Left kidney (tissue), 2 donors: ENCODE data around the gene DDT. TPM values are rescaled to one million over a fixed set of nuclear protein-coding genes. Genes with fewer than 3 reads are reported as not detected.
"Not testable (repeated sequence)": the region's sequence is repeated elsewhere in the genome, so short reads cannot be mapped to it uniquely, and the experiment has no call there.

Source experiments
- DNase-seq: peaks from one replicate; pipeline ENCODE4 v3.0.0-alpha.2; 2013
- polyA plus RNA-seq: library from polyadenylated mRNA; unstranded; fragments of 120-200 nt; gene quantifications from one replicate; pipeline ENCODE4 v1.2.1, GENCODE V29; 2013; ENCODE audit not compliant: insufficient read length

DDT gene
- polyA plus RNA-seq, 1 donor: 66.8 TPM

DNA sequence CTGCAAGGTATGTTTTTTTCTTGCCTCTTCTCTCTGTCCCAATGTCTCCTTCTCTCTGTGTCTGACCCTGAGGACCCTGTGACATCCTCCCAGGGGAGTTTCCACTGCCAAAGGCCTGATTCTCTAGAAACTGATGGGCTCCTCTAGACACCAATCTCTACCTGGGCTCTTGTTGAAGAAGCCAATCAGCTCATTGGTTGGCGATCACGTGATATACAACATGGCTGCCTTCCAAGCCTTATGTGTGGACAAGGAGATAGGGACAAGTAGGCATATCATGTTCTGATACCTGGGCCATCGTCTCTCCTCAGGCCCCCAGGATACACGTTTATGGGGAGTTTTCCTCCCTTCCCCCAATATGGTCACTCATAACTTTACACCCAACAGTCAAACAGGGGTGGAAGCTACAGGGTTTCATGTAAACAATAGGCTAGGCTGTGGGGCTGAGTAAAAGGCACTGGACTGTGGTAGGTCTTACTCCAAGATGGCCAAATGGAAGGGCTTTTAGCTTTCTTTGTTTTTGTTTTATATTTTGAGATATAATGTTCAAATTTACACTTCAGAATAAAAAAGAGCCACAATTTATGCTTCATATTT lies 19.4 kb upstream of the DDT start:
- not testable (repeated sequence) for DNase-seq

DNA sequence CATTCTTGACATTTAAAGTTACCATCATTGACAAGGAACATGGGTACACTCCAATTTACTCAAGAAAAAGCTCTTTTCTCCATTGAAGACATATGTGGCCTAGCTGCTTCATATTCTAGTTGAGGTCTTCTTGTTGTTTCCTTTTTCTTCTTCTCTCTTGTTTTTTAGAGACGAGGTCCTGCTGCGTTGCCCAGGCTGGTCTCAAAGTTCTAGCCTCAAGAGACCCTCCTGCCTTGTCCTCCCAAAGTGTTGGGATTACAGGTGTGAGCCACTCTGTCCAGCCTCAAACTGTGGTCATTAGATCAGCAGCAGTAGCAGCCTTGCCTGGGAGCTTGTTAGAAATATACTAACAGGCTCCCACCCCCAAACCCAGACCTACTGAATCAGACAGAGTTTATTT lies 18.8 kb upstream of the DDT start:
- not testable (repeated sequence) for DNase-seq

DNA sequence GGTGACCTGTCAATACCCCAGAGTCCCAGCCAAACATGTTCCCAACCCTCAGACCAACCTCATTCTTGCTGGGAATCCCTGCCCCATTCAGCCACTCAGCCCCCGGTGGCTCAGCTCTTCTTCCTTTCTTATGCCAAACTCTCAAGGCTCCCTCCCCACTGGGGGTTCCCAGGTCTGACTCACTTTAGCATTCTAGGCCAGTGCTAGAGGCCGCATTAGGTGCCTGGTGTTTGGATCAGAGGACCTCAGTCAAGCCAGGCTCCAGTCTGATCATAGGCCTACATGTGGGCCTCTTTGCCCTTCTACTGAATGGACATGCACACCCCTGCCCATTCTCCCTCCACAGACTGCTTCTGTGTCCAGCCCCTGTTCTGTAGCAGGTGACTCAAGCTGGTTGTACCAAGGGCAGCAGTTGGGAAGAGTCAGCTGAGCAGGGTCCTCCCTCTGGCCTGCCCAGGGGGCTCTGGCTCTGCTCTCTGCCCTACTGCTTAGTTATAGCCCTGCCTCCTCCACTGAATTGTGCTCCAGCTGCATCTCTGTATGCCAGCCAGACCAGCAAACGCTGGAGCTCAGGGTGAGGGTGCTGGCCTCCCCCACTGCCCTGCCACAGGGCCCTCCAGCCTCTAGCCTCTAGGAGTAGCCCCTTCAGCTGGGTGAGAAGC lies 15.5 kb upstream of the DDT start:
- DNase-seq: not testable (repeated sequence)

DNA sequence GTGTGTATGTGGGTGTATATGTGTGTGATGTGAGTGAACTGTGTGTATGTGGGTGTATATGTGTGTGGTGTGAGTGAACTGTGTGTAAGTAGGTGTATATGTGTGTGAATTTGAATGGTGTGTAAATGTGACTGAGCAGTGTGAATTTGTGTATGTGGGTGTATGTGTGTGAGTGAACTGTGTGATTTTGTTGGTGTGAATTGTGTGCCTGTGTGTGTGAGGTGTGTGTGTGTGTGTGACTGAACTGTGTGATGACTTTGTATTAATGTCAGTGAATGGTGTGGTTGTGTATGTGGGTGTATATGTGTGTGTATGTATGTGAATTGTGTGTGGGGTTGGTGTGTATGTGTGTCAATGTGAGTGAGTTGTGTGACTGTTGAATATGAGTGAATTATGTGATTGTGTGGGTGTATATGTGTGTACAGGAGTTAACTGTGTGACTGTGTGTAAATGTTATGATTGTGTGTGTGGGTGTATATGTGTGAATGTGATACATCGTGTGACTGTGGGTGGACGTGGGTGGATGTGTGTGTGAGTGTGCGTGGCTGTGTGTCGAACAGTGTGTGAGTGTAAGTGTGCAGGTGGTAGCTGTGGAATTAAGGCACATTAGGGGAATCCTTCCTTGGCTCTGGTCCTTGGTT lies 12.4 kb upstream of the DDT start:
- not testable (repeated sequence) for DNase-seq

DNA sequence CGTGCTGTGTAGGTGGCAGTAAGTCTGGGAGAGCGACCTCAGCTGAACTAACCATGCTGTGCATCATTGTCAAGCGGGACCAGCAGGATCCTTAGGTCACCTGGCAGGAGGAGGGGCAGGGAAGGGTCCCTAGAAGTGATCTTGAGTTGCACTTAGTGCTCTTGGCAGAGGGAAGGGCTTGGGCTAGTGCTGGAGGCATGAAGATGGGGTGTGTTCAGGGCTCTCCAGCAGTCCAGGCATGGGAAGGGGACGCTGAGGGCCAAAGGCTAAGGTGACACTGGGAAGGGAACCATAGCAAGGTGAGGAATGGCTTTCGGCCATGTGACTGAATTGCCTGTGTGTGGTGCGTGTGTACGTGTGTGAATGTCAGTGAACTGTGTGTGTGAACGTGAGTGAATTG lies 11.8 kb upstream of the DDT start:
- not testable (repeated sequence) for DNase-seq

DNA sequence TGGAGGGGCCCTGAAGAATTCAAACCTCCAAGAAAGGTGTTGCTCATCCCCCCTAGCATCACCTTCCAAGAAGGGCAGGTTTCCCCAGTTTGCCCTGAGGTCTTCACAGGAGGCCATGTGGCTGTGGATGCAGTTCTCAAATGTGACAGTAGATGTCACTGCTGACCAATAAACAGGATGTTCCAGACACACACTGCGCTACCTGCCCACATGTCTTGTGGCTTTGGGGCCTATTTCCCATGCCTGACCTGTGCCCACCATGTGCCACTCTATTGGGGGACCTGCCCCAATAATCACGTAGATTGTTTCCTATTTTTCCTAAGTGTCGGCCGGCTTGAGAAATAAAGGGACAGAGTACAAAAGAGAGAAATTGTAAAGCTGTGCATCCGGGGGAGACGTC lies 10.2 kb upstream of the DDT start:
- peak; percentile 21 for DNase-seq

DNA sequence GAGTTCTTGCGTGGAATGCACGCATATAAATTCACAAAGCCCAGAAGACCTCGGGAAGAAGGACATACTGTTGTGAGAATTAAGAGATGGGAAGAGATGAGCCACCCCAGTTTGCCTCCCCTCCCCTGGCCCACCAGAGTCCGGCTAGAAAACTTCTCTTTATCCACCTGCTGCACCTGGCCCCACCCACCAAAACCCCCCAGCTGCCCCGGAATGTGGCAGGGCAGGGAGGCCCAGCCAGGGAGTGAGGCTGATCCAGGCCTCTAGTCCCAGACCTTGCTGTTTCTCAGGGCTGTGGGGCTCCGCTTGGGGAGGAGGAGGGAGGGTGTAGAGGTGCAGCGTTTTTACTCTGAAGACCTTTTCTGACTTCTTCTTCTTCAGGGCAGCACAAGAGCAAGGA lies 6.3 kb upstream of the DDT start:
- DNase-seq: not testable (repeated sequence)

DNA sequence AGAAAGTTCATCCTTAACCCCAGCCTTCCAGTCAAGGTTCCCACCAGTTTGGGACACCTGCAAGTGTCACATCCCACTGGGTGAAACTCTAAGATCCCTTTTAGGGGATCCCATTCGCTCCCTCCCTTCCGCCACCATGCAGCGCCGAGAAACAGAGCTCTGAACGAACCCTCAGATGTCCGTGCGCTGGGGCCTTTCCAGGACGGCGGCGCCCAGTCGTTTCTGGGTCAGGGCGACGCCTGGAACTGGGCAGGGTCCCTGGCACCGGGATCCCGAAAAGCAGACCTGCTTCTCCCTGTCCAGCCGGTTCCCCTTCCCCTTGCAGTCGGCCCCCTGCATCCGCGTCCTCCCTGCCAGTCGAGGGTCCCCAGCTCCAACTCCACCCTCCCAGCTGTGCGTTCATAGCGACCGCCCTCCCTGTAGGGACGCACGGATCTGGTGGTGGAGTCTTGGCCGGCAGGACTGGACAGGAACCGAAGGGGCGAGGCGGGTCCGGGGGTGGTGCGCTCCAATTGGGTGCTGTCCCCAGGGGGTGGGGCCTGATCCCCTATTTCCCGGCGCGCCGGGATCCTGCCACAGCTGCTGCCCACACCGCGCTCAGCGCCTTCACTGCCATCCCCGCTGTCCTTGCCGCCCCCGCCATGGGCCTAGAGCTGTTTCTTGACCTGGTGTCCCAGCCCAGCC lies 5.5 kb upstream of the DDT start, which contains the start of gene GSTT2:
Gene GSTT2 (plus strand): TSS at position 578 of the 684 bp plus-strand sequence.
- not testable (repeated sequence) for DNase-seq

DNA sequence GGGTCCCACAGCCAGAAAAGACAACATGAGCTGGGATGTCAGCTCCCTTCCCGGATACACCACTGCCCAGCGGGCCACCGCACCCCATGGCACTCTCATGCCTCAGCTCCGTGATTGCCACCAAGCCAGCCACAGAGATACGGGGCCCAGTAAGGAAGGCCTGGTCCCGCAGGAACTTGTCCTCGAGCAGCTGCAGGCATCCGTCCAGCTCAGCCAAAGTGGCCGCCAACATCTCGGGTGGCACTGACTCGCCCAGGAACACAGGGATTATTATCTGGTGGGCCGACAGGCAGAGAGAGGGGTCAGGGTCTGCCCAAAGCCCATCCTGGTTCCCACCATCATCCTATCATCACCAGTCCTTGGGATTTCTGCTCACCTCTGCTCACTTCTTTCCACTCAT lies 3.1 kb upstream of the DDT start:
- DNase-seq: not testable (repeated sequence)

DNA sequence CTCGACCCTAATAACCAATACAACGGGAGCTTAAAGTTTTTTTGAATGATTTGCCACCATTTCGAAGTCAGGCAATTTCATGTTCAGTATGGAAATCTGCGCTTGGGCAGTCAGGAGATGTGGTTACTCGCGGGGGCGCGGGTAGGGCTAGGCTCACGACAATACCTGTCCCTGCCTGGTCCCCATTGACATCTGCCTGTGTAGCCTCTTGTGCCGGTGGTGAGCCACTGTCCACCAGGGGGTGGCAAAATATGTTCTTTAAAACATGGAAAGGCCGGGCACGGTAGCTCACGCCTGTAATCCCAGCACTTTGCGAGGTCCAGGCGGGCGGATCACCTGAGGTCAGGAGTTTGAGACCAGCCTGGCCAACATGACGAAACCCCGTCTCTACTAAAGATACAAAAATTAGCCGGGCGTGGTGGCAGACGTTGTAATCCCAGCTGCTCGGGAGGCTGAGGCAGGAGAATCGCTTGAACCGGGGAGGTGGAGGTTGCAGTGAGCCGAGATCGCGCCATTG lies 653 bp upstream of the DDT start:
- not testable (repeated sequence) for DNase-seq

DNA sequence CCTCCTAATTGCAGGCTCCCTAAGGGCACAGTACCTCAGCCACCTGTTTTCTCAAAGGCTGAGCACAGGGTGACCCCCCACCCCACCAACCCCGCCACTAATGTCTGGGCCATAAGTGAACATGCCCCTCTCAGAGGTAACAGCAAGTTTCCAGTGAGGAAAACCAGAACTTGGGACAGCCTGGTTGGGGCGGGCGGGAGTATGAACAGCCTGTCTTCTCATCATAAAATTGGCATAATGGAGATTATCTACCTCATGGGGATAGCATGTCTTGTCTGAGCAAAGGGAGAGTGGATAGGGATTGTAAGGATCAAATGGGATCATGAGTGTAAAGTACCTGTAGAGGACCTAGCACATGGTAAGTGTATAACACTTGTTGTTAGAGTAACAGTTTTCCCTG lies 2.3 kb downstream of the DDT start:
- DNase-seq: not testable (repeated sequence)

DNA sequence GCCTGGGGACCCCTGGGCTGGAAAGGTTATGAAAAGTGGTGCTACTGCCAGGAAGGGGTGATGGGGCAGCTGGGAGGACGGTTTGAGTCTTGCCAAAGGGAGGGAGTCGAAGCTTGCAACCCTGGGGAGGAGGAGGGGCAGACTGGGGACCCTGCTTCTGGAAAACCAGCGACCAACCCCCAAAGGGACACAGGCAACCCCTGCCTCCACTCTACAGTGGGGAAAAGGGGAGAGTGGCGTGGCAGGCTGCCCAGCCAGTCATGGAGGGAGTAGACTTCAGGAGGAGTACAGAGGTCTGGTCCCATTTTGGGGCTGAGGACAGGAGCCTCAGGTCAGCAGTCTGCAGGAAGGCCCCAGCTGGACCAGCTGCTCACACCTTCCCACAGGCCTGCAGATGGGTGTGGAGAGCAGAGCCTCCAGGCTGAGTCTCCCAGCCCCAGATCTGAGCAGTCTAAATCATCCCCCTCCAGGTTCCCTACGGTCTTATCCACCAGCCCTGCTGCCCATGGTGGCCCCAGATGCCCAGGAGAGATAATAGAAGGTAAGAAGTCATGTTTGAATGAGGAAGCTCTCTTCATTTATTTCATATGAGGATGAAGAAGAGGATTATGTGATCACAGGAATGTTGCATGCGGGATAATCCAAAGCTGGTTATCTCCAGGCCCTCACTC lies 3.3 kb downstream of the DDT start:
- DNase-seq: no peak

DNA sequence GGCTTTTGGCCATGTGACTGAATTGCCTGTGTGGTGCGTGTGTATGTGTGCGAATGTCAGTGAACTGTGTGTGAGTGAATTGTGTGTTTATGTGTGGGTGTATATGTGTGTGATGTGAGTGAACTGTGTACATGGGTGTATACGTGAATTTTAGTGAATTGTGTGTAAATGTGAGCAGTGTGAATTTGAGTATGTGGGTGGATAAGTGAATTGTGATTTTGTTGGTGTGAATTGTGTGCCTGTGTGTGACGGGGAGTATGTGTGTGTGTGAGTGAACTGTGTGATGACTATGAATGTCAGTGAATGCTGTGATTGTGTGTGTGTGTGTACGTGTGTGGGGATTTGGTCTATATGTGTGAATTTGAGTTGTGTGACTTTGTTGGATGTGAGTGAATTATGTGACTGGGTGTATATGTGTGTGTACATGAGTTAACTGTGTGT lies 4.0 kb downstream of the DDT start:
- DNase-seq: no peak

DNA sequence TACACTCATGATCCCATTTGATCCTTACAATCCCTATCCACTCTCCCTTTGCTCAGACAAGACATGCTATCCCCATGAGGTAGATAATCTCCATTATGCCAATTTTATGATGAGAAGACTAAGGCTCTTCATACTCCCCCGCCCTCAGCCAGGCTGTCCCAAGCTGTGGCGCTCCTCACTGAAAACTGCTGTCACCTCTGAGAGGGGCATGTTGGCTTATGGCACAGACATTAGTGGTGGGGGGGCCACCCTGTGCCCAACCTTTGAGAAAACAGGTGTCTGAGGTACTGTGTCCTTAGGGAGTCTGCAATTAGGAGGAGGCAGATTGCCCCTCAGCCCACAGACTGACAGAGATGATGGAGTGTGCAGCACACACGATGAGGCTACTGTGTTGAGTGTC lies 5.2 kb downstream of the DDT start:
- DNase-seq: no peak

DNA sequence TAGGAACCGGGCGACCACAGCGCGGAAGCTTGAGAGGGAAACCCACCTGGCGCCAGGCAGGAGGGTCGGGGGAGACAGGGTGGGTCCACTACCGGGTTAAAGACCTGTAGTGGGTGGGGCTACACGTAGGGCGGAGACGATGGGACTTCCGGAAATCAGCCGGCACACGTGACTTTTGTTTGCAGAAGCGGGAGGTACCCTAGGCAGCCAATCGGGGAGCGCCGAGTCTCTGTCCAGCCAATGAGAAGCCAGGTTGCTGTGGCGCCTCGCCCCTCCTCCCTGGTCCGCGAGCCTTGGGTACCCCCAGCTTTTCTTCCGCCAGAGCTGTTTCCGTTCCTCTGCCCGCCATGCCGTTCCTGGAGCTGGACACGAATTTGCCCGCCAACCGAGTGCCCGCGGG lies 7.7 kb downstream of the DDT start, which contains the start of gene DDTL:
Gene DDTL (plus strand): TSS at position 321 of the 400 bp plus-strand sequence. CDS start 27 bp downstream, at position 348.
- not testable (repeated sequence) for DNase-seq

DNA sequence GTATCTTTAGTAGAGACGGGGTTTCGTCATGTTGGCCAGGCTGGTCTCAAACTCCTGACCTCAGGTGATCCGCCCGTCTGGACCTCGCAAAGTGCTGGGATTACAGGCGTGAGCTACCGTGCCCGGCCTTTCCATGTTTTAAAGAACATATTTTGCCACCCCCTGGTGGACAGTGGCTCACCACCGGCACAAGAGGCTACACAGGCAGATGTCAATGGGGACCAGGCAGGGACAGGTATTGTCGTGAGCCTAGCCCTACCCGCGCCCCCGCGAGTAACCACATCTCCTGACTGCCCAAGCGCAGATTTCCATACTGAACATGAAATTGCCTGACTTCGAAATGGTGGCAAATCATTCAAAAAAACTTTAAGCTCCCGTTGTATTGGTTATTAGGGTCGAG lies 8.1 kb downstream of the DDT start:
- DNase-seq: not testable (repeated sequence)

DNA sequence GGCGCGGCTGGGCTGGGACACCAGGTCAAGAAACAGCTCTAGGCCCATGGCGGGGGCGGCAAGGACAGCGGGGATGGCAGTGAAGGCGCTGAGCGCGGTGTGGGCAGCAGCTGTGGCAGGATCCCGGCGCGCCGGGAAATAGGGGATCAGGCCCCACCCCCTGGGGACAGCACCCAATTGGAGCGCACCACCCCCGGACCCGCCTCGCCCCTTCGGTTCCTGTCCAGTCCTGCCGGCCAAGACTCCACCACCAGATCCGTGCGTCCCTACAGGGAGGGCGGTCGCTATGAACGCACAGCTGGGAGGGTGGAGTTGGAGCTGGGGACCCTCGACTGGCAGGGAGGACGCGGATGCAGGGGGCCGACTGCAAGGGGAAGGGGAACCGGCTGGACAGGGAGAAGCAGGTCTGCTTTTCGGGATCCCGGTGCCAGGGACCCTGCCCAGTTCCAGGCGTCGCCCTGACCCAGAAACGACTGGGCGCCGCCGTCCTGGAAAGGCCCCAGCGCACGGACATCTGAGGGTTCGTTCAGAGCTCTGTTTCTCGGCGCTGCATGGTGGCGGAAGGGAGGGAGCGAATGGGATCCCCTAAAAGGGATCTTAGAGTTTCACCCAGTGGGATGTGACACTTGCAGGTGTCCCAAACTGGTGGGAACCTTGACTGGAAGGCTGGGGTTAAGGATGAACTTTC lies 13.0 kb downstream of the DDT start, which contains the start of gene GSTT2B:
Gene GSTT2B (minus strand): TSS at position 112 of the 688 bp plus-strand sequence. CDS start 64 bp downstream, at position 48.
- not testable (repeated sequence) for DNase-seq

DNA sequence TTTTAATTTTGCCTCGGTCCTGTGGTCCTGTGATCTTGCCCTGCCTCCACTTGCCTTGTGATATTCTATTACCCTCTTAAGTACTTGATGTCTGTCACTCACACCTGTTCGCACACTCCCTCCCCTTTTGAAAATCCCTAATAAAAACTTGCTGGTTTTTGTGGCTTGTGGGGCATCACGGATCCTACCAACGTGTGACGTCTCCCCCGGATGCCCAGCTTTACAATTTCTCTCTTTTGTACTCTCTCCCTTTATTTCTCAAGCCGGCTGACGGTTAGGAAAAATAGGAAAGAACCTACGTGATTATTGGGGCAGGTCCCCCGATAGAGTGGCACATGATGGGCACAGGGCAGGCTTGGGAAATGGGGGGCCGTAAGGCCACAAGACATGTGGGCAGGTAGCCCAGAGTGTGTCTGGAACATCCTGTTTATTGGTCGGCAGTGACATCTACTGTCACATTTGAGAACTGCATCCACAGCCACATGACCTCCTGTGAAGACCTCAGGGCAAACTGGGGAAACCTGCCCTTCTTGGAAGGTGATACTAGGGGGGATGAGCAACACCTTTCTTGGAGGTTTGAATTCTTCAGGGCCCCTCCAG lies 17.8 kb downstream of the DDT start:
- DNase-seq: not testable (repeated sequence)

DNA sequence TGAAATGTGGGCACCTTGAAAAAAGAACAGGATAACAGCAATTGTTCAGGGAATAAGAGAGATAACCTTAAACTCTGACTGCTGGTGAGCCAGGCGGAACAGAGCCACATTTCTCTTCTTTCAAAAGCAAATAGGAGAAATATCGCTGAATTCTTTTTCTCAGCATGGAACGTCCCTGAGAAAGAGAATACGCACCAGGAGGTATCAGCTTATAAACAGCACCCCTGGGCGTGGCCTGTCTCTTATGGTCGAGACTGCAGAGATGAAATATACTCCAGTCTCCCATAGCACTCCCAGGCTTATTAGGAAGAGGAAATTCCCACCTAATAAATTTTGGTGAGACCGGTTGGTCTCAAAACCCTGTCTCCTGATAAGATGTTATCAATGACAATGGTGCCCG lies 18.4 kb downstream of the DDT start:
- DNase-seq: not testable (repeated sequence)

DNA sequence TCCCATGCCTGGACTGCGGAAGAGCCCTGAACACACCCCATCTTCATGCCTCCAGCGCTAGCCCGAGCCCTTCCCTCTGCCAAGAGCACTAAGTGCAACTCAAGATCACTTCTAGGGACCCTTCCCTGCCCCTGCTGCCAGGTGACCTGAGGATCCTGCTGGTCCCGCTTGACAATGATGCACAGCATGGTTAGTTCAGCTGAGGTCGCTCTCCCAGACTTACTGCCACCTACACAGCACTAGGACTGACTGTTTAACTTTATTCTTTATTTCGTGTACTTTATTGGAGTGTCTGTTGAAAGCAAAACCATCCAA lies 19.3 kb downstream of the DDT start:
- not testable (repeated sequence) for DNase-seq
